ENCODE measurements around the gene HPGDS.

DNA sequence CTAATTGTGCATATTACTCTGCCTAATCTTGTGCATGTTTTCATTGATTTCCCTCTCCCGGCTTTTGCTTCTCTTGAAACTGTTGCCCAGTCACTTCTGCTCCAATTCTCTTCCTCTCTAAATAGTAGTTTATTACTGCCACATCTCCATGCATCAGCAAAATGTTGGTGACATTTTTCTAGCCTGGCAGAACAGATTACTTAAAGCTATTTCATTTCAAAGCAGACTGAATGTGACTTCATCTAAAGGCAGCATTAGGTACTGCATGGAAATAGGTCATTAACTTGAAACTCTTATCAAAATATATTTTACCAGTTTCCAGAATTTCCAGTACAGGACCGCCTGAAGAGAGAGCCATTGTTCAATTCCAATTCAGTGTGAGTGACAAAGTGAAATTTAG lies 52.4 kb downstream of the HPGDS start:
- no peak for TF ChIP-seq CTCF (IDR thresholded peaks at IDR 0.05)
- no peak for TF ChIP-seq POLR2AphosphoS5 (IDR thresholded peaks at IDR 0.05)
- no peak for TF ChIP-seq POLR2A (IDR thresholded peaks at IDR 0.05)
